Retinal pigment epithelial cell (primary cell): ENCODE data around the gene PERCC1.

Experiments
- DNase-seq: peaks from one replicate; pipeline ENCODE4 v3.0.0-alpha.2; 2010; ENCODE audit warnings: low read depth
- H3K4me3 ChIP-seq: 2 replicates; pipeline ENCODE4 v1.5.1; 2011; ENCODE audit warnings: mild to moderate bottlenecking, low read length, control low read depth, moderate library complexity
- TF ChIP-seq, protein P1 (sequence below): conservative IDR thresholded peaks from 2 replicates; pipeline ENCODE4 v1.5.1; 2011; ENCODE audit warnings: low read depth, low read length, control low read depth, inconsistent platforms

PERCC1 gene

DNA sequence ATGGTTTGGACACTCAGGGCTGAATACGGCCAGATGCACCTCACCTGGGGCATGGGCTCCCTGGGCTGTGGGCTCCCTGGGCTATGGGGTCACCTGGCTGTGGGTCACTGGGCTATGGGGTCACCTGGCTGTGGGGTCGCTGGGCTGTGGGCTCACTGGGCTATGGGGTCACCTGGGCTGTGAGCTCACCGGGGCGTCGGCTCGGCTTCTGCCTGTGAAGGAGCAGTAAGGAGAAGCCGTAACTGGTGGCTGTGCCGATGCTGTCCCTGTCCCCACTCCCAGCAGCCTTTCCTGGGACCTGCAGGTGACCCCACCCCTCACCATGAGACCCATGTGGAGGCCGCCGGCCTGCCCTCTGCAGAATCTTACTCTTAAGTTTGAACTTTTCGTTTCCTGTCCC is 1.9 kb upstream of the PERCC1 start:
- TF ChIP-seq, protein P1, sequence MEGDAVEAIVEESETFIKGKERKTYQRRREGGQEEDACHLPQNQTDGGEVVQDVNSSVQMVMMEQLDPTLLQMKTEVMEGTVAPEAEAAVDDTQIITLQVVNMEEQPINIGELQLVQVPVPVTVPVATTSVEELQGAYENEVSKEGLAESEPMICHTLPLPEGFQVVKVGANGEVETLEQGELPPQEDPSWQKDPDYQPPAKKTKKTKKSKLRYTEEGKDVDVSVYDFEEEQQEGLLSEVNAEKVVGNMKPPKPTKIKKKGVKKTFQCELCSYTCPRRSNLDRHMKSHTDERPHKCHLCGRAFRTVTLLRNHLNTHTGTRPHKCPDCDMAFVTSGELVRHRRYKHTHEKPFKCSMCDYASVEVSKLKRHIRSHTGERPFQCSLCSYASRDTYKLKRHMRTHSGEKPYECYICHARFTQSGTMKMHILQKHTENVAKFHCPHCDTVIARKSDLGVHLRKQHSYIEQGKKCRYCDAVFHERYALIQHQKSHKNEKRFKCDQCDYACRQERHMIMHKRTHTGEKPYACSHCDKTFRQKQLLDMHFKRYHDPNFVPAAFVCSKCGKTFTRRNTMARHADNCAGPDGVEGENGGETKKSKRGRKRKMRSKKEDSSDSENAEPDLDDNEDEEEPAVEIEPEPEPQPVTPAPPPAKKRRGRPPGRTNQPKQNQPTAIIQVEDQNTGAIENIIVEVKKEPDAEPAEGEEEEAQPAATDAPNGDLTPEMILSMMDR = no peak
- no peak for DNase-seq
- H3K4me3 ChIP-seq = no peak overlapping the region

DNA sequence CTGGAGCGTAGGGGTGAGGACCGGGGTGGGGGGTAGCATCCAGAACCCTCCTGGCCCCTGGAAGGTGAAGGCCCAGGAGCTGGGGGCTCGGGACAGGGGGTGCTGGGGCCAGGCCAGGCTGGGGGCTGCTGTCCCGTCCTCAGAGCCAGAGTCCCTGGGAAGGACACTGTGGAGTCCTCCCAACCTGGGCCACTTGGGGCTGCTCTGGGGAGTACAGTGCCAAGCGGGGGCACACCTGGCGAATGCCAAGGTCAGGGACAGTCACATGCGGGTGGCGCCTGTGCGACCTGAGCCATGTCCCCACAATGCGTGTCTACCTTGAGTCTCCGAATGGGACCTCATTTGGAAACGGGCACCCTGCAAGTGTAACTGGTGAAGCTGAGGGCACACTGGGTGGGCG is 1.2 kb upstream of the PERCC1 start:
- TF ChIP-seq, protein P1 = no peak
- DNase-seq = no peak
- no peak overlapping the region for H3K4me3 ChIP-seq

DNA sequence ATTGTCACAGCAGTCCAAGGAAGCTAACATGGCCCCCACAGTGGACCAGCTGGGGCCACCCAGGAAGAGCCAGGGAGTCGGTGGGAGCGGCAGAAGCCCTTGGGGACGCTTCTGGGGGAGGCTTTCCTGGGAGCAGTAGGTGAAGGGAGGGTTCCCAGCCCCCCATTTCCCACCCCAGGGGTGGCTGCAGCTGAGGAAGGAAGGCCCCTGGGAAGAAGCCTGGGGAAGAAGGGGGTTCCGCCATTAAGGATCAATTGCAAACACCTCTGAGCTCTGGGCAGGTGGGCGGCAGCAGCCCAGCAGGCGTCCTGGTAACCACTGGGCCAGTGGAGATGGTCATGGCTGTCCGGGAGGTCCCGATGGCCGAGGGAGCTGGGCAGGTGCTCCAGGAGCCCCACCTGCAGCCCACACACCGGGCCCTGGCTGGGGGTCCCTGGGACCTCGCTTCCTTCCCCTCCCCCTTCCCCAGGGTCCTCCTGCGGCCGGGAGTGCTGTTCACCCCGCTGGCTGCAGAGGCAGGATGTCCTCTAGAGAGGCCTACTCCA is 592 bp upstream of the PERCC1 start:
- DNase-seq = no peak
- H3K4me3 ChIP-seq = no peak overlapping the region
- TF ChIP-seq, protein P1 = no peak

DNA sequence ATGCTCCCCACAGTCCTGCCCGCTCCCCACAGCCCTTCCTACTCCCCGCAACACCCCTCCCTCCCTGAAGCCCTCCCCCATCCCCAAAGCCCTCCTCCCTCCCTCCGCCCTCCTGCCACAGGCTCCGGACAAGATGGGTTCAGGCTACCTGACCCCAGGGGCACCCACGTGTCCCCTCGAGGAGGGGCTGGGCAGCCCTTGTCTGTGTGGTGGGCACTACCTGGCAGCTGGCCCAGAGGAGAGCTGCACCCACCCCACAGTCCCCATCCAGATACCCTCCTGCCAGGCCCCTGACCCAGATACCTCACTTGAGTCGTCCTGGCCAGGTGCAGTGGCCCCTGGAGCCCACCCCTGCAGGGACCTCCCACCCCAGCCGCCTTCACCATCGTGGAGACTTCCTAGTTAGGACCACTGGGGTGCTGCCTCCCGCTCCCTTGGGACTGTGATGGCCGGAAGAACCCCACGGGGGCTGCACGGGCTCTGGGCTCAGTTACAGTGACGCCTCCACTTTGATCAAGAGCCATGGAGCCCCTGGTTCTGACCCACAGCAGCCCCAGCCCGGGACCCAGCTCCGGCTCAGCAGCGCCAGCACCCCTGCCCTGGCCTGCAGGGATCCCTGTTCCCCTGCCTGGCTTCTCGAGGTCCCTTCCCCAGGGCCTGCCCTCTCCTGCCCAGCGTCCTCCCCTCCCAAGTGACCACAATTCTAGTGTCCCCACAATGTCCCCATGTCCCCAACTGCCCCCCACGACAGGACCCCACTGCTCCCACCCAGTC is 806 bp downstream of the PERCC1 start:
- TF ChIP-seq, protein P1 = no peak
- DNase-seq = no peak
- H3K4me3 ChIP-seq = no peak overlapping the region

DNA sequence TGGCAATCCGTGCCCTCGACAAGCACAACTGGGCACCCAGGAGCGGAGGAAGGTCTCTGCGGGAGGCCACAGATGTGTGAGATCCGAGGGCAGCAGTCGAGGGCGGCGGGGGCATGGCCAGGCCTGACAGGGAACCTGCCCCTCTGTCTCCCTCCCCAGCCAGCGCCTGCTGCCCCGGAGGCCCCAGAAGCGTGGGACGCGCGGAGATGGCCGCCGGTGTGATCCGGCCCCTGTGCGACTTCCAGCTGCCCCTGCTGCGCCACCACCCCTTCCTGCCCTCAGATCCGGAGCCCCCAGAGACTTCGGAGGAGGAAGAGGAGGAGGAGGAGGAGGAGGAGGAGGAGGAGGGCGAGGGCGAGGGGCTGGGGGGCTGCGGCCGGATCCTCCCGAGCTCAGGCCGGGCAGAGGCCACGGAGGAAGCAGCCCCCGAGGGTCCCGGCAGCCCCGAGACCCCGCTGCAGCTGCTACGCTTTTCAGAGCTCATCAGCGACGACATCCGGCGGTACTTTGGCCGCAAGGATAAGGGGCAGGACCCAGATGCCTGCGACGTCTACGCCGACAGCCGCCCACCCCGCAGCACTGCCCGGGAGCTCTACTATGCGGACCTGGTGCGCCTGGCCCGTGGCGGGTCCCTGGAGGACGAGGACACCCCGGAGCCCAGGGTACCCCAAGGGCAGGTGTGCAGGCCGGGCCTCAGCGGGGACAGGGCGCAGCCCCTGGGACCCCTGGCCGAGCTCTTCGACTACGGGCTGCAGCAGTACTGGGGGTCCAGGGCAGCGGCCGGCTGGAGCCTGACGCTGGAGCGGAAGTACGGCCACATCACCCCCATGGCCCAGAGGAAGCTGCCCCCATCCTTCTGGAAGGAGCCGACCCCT is 1.7 kb downstream of the PERCC1 start:
- no peak overlapping the region for H3K4me3 ChIP-seq
- DNase-seq = no peak
- TF ChIP-seq, protein P1 = no peak

DNA sequence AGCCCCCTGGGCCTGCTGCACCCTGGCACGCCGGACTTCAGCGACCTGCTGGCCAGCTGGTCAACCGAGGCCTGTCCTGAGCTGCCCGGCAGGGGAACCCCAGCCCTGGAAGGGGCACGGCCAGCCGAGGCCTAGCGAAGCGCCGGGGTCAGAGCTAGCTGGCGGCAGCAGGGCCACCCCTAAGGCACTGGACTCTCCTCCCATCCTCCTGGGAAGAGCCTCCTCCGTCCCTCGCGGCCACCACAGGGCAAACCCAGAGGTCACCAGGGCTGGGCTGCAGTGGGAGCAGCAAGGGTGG is 2.3 kb downstream of the PERCC1 start:
- DNase-seq = no peak
- TF ChIP-seq, protein P1 = no peak
- no peak overlapping the region for H3K4me3 ChIP-seq
